GM03348 (cell line): ENCODE results near the gene RPL35.

Experiments used
- DNase-seq: peaks from one replicate; pipeline ENCODE4 v3.0.0; 2012; ENCODE audit warnings: low spot score

The RPL35 gene

GRCh38 chr9:124877021-124877782, 15.4 kb upstream of the RPL35 start:
- no peak for DNase-seq

- DNase-seq: no peak
These were observed 13.7 kb upstream of the RPL35 start for GRCh38 chr9:124875501-124875900.

- no peak for DNase-seq
These were observed 11.9 kb upstream of the RPL35 start for GRCh38 chr9:124873664-124874063.

- no peak for DNase-seq
These were observed 9.4 kb upstream of the RPL35 start for GRCh38 chr9:124871156-124871561.

- no peak for DNase-seq
These were observed 9.0 kb upstream of the RPL35 start for GRCh38 chr9:124870723-124871122.

GRCh38 chr9:124869986-124870560, 8.3 kb upstream of the RPL35 start:
- DNase-seq: peak; percentile 58

- peak; percentile 61 for DNase-seq
These were observed 7.8 kb upstream of the RPL35 start for GRCh38 chr9:124869466-124869985.

GRCh38 chr9:124868511-124869465, 7.0 kb upstream of the RPL35 start:
- peak; percentile 98 for DNase-seq

- DNase-seq: no peak
These were observed 1.7 kb upstream of the RPL35 start for GRCh38 chr9:124863371-124863871.

GRCh38 chr9:124860582-124861341, 995 bp downstream of the RPL35 start:
- no peak for DNase-seq

GRCh38 chr9:124859803-124860581, 1.8 kb downstream of the RPL35 start:
- DNase-seq: no peak

- DNase-seq: no peak
These were observed 3.3 kb downstream of the RPL35 start for GRCh38 chr9:124858330-124859046.

- DNase-seq: no peak
These were observed 4.1 kb downstream of the RPL35 start for GRCh38 chr9:124857533-124858162.

- DNase-seq: peak; percentile 49
These were observed 5.6 kb downstream of the RPL35 start for GRCh38 chr9:124855944-124856765.

GRCh38 chr9:124855566-124855943, 6.2 kb downstream of the RPL35 start:
- DNase-seq: no peak

- DNase-seq: no peak
These were observed 6.9 kb downstream of the RPL35 start for GRCh38 chr9:124854822-124855221.

GRCh38 chr9:124854161-124854560, 7.6 kb downstream of the RPL35 start:
- no peak for DNase-seq

GRCh38 chr9:124853605-124854143, 8.1 kb downstream of the RPL35 start:
- no peak for DNase-seq
